CD4-positive, alpha-beta T cell treated with Interleukin-15 for 1 hour (primary cell): ENCODE results near the gene GPC6.
"Not testable (repeated sequence)": the region's sequence is repeated elsewhere in the genome, so short reads cannot be mapped to it uniquely, and the experiment has no call there.

Source experiments
- DNase-seq: peaks from one replicate; pipeline ENCODE4 v3.0.0-alpha.2; 2020

Gene GPC6

DNA sequence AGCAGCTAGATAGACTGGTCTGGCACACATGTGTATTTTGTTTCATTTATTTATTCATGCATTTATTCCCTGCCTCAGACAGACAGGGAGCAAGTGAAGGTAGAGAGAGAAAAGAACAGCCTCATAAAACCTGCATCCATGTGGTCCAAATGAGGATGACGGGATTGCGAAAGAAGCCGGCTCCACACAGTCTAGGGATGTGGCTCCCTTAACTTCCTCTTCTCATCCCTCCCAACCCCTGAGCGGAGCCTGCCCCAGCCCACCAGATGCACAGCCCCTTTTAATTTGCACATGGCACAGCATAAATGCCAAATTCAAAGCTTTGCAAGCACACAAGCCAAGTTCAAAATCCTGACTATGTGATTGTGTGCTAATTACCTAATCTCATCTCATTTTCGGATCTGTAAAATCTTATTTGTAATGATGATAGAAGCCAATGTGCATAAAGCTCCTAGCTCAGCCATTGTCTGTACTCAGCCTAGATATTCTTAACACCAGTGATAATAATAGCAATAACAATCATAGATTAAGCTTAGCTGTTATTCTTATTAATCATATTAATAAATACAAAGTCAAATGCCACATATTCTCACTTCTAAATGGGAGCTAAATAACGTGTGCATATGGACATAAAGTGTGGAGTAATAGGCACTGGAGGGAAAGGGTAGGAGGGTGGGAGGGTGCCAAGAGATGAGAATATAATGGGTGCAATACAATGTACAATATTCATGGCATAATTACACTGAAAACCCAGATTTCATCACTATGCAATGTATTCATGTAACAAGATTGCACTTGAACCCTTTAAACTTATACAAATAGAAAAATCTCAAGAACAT, 1096.5 kb downstream of the GPC6 start:
- DNase-seq: no peak

DNA sequence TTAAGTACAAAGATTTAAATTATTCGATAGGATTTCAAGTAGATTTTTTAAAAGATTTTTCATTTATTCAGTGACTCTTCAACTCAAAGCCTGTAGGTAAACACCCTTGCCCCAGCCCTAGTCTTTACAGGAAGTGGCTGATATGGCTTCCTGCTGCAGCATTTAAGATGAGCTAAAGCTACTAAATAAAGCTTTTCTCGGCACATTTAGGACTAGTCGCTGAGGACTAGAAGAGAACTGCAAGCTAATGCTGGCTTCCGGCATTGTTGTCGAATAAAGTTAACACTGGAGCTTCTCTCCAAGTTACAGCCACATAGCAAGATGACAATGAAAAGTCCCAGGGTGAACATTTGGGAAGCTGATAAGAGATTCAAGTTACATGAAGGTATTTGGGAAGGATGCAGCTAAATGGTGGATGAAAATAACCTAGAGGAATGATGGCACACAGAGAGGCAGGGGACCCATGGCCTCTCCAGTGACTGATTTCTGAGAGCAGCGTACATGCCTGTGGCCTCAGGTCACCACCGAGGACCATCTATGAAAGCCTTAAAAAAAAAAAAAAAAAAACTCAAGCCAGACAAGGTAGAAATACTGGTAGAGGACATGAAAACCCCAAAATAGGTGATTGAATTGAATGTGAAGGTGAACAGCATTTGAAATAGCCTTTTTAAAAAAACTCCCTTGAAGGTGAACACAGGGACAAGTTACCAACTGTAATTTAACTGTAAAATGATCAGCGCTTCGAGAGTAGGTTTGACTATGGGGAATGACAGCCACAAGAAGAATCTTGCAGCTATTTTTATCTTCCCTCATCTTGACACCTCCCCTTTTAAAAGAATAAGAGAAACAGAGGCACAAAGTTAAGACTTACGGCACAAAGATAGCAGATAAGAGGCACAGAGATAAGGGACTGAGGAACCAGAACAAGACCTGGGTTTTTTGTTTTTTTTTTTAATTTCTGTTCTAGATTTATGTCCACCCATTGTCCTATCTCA, 1097.5 kb downstream of the GPC6 start:
- DNase-seq: peak; percentile 39

- DNase-seq: no peak
Observed at GRCh38 chr13:94324767-94325540, 1098.3 kb downstream of the GPC6 start.

DNA sequence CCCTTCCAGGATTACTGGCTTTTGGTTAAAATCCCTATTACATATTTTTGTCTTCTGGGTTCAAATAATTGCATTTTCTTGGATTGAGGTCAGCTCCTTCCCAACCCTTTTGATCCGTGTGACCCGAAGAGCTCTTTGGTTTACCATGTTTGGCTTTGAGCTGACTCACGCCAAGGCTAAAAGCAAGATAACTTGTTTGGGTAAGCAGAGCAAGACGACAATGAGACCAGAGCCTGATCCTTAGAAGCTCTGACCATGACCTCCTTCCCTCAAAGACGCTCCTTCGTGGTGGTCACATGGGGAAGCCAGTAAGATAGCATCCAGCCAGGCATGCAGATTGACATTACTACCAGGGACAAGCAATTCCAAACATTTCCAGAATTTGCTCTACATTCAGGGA, 1099.0 kb downstream of the GPC6 start:
- no peak for DNase-seq

DNA sequence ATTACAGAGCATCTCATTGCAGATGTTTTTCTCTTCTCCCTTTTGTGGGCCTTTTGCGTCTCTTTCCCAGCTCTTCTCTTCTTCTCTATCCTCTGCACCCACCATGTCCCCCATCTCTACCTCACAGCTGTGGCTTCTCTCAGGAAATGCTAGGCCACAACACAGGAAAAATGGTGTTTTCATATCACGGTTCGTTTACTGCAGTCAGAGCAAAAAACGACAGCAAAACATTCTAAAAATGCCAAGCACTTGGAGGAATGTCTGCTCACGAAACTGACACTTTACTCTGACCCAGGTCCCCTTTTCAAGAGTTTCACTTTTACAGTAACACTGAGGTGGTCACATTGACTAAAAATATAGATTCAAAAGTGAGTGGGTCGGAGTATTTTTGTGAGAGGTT, 1100.7 kb downstream of the GPC6 start:
- no peak for DNase-seq

DNA sequence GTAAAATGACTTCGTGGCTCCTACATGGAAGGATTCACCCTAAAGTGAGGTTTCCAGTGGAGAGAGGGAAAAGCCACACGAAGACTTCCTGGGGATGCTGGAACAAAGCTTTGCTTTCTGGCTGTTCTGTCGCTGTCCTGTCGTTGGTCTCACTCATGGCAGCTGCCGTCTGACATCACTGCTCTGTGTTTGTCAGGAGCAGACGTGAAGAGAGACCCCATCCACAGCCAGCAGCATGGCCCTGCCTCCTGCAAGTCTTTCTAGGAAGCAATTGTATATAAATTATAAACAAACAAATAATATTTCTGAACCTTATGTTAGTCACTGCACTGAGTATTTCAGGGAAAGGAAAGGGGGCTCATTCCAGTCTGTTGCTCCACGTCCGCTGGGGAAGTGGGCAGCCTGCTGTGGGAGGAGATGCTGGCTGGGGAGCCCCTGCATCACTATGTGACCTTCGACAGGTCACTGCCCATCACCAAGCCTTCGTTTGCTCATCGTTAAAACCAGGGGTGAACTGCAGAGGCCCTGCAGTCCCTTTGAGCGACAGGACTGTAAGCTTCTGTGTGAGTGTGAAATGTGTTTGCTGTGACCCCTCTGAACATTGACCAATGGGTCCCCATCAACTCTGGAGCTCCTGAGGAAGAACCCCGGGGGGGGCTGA, 1101.9 kb downstream of the GPC6 start:
- no peak for DNase-seq

DNA sequence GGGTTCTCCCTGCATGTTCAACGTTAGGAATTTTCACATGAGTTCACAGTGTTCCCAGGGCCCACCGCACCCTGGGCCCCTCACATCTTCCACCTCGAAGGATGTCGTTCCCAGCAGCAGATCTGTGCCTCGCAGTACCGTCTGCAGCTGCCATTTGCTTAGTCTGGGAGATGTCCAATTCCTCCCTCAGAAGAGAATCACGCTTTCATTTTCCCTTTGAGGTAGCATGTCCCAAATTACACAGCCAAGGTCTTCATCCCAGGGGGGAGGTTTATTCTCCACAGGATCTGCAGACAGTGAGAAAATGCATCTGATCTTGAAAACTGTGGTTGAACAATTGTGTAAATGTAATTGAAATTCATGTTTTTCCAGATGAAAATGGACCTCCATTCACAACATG, 1102.7 kb downstream of the GPC6 start:
- no peak for DNase-seq

GRCh38 chr13:94329754-94330551, 1103.3 kb downstream of the GPC6 start:
- no peak for DNase-seq

- no peak for DNase-seq
Observed at GRCh38 chr13:94330552-94331071, 1104.0 kb downstream of the GPC6 start.

- DNase-seq: no peak
Observed at GRCh38 chr13:94331281-94331680, 1104.7 kb downstream of the GPC6 start.

GRCh38 chr13:94332359-94333096, 1105.9 kb downstream of the GPC6 start:
- DNase-seq: no peak

DNA sequence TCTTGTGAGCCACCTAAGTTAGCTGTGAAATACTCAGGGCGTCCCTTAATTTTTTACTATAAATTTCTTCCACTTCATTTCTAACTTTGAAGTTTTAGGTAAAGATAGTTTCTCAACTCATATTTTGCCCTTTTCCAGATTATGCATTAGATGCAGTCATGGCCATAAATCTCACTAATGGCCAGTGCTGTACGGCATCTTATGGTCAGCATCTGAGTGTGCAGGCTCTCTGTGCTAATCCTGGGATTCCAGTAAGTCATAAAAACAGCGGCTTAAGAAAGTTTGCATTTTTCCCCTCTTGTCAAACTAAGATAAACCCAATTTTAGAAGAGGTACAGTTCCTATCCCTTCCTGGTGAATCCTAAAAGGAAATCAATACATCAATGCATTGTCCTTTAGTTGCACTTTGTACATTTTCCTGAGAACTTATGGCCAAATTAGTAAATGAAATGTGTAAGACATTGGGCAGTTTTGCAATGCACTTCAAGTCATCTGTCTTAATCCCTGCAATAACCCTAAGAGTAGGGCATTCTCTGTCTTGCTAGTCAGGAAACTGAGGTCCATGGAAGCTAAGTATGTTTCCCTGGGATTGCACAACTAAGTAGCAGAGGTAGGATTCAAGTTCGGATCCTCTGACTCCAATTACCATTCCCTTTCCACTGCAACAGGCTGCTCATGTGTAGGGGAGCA, 1106.7 kb downstream of the GPC6 start:
- DNase-seq: no peak

DNA sequence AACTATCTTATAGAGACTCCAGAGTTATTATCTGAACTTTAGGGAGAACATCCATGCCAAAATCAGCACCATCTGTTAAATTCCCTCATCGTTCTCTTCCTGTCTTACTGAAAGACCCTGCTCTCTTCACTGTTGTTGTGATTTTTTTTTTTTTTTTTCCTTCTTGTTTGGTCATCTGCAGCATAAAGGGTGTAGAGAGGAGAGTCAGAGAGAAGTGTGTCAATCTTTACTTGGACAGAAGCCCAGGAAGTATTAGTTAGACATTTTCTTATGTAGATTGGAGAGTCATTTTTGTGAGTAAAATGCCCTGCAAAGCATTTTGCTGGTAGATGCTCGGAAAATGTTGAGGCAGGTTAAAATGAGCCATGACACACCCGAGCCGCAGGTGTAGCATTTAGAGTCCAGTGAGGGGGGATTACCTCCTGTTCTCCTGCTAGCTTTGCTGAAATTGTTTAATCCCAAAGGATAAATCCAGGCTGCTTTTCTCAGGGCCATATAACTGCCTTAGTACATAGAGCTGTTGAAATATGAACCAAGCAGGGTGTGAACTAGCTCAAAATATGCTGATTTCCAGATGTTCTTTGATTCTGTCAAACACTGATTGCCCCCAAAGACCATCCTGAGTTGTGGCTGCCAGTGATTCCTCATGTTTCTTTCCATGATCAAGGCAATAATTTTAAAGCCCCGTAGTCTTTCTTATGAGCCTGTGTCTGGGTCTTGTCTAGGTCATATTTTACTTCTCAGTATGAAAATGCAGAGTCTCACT, 1109.3 kb downstream of the GPC6 start:
- DNase-seq: no peak

DNA sequence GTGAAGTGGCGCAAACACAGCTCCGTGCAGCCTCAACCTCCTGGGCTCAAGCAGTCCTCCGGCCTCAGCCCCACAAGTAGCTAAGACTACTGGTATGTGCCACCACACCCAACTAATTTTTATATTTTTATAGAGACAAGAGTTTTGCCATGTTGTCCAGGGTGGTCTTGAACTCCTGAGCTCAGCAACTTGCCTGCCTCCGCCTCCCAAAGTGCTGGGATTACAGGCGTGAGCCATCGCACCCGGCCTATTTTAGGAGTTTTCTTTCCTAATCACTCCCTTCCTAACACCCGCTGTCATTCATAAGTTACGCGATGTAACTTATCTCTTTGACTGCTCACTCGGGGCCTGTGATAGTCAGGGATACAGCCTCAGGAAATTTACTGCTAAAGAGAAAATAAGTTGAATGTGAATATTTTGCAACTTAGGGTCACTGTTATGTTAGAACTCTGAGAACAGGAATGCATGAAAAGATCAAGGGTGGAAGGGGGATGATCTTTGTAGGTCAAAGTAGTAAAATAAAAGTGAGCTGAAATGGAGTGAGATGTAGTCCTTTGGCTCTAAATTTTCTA, 1112.6 kb downstream of the GPC6 start:
- DNase-seq: no peak

- DNase-seq: no peak
Observed at GRCh38 chr13:94342436-94343242, 1116.0 kb downstream of the GPC6 start.

GRCh38 chr13:94343243-94343585, 1116.6 kb downstream of the GPC6 start:
- DNase-seq: no peak

GRCh38 chr13:94343687-94344086, 1117.1 kb downstream of the GPC6 start:
- DNase-seq: not testable (repeated sequence)
